A172 (cell line): Measurements from ENCODE around the gene MRPL51. TPM values are rescaled to one million over a fixed set of nuclear protein-coding genes. Genes with fewer than 3 reads are reported as not detected.

ENCODE experiments used
- total RNA-seq: library from RNA; depleted of rRNA; stranded (reverse); fragments of >200 nt; shearing (Covaris generic); gene quantifications from 2 replicates; pipeline ENCODE4 v1.2.3, GENCODE V29; 2014; rRNA removed

MRPL51 gene
- total RNA-seq, 1 experiment from 2014 or later, result 166 TPM

Other genes with a start within 250 kb of the MRPL51 start
- not detected in 2 replicates for gene PLEKHG6, start 182.6 kb downstream of the MRPL51 start, total RNA-seq
- 121 and 172 TPM in 2 replicates for gene TNFRSF1A, start 151.2 kb downstream of the MRPL51 start, total RNA-seq
- 0.07 and 2.9 TPM in 2 replicates for gene SCNN1A, start 117.7 kb downstream of the MRPL51 start, total RNA-seq
- gene LTBR, start 109.1 kb downstream of the MRPL51 start, total RNA-seq, result not detected in 2 replicates
- gene CD27, start 48.3 kb downstream of the MRPL51 start, total RNA-seq, result not detected in 2 replicates
- gene TAPBPL, start 41.2 kb downstream of the MRPL51 start, total RNA-seq, result 2.6 and 3.4 TPM in 2 replicates
- 0.33 and 3.2 TPM in 2 replicates for gene VAMP1, start 22.6 kb downstream of the MRPL51 start, total RNA-seq
- 46.2 and 60.2 TPM in 2 replicates for gene NCAPD2, start 840 bp upstream of the MRPL51 start, total RNA-seq
- 3,748 and 4,015 TPM in 2 replicates for gene GAPDH, start 41.3 kb upstream of the MRPL51 start, total RNA-seq
- gene IFFO1, start 62.8 kb upstream of the MRPL51 start, total RNA-seq, result 2.1 TPM in 2 replicates
- 53.9 and 59.8 TPM in 2 replicates for gene NOP2, start 75.0 kb upstream of the MRPL51 start, total RNA-seq
- 164 and 201 TPM in 2 replicates for gene CHD4, start 114.1 kb upstream of the MRPL51 start, total RNA-seq
- 2.5 TPM in 2 replicates for gene LPAR5, start 142.7 kb upstream of the MRPL51 start, total RNA-seq
- 0.65 TPM in 1 of 2 replicates, not detected in the other for gene ACRBP, start 154.2 kb upstream of the MRPL51 start, total RNA-seq
- 23.7 and 27.4 TPM in 2 replicates for gene ING4, start 169.9 kb upstream of the MRPL51 start, total RNA-seq
- gene ZNF384, start 196.1 kb upstream of the MRPL51 start, total RNA-seq, result 6.4 and 9.2 TPM in 2 replicates
- 0.24 and 2.3 TPM in 2 replicates for gene PIANP, start 207.6 kb upstream of the MRPL51 start, total RNA-seq
- 40.7 and 45.7 TPM in 2 replicates for gene COPS7A, start 230.8 kb upstream of the MRPL51 start, total RNA-seq